GM12873 (cell line): ENCODE data around the gene AP4B1.

Experiments
- TF ChIP-seq, protein P1 (sequence below): IDR thresholded peaks from 2 replicates; pipeline ENCODE4 v1.5.1; 2012; ENCODE audit warnings: low read depth, mild to moderate bottlenecking, moderate library complexity, low read length, control low read depth; ENCODE audit not compliant: insufficient read depth; ENCODE audit errors: missing control alignments

Gene AP4B1

DNA sequence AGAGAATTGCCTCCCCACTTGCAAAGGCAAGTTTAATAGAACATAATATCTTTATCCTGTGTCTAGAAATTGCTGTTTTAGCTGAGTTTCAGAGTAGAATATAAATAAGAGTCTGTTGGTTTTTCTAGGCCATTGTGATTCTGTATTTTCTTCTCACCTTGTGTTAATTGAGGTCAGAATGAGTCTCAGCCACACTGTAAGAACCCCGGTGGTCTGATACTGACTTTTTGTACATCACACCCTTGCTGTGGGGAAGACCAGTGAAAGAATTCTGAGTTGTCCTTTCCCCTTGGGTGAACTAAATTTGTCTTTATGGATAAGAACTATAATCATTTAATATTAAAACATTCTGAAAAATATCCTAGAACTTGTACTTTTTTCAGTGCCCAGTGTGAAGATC is 31.4 kb upstream of the AP4B1 start:
- TF ChIP-seq, protein P1, sequence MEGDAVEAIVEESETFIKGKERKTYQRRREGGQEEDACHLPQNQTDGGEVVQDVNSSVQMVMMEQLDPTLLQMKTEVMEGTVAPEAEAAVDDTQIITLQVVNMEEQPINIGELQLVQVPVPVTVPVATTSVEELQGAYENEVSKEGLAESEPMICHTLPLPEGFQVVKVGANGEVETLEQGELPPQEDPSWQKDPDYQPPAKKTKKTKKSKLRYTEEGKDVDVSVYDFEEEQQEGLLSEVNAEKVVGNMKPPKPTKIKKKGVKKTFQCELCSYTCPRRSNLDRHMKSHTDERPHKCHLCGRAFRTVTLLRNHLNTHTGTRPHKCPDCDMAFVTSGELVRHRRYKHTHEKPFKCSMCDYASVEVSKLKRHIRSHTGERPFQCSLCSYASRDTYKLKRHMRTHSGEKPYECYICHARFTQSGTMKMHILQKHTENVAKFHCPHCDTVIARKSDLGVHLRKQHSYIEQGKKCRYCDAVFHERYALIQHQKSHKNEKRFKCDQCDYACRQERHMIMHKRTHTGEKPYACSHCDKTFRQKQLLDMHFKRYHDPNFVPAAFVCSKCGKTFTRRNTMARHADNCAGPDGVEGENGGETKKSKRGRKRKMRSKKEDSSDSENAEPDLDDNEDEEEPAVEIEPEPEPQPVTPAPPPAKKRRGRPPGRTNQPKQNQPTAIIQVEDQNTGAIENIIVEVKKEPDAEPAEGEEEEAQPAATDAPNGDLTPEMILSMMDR: no peak

DNA sequence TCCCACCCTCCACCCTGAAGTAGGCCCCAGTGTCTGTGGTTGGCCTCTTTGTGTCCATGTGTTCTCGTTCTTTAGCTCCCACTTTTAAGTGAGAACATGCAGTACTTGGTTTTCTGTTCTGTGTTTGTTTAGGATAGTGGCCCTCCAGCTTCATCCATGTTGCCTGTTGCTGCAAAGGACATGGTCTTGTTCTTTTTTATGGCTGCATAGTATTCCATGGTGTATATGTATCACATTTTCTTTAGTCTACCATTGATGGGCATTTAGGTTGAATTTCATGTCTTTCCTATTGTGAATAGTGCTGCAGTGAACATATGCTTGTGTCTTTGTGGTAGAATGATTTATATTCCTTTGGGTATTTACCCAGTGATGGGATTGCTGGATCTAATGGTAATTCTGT is 30.6 kb upstream of the AP4B1 start:
- TF ChIP-seq, protein P1: no peak

DNA sequence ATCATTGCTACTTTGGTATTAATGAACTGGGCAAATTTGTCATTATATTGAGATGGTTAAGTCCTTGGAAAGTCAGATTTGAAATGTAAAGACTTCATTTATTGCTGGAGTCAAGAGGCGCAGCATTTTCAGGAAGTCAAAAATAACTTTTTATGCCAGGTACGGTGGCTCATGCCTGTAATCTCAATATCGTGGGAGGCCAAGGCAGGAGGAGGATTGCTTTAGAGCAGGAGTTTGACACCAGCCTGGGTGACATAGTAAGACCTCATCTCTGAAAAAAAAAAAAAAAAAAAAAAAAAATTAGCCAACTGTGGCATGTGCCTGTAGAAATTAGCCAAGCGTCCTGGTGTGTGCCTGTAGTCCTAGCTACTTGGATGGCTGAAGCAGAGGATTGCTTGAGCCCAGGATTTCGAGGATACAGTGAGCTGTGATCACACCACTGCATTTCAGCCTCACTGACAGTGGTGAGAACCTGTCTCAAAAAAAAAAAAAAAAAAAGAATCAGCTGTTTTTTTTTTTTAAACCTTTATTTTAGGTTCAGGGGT is 30.0 kb upstream of the AP4B1 start:
- TF ChIP-seq, protein P1: no peak

DNA sequence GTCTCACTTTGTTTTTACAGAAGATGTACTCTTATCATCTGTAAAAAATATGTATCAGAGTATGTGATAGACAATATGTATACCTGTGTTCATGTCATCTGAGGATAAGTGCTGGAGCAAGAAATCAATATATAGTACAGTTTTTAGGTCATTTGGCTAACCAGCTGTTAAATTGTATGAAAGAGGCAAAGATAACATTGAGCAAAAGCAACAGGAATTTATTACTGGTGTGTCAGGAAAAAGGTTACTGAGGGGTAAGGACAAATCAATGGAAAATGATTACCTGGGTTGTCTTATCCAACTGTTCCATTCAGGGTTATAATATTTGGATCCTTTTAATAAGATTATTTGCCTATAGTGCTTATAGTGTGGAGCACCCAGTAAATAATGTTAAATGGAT is 29.4 kb upstream of the AP4B1 start:
- TF ChIP-seq, protein P1: no peak

DNA sequence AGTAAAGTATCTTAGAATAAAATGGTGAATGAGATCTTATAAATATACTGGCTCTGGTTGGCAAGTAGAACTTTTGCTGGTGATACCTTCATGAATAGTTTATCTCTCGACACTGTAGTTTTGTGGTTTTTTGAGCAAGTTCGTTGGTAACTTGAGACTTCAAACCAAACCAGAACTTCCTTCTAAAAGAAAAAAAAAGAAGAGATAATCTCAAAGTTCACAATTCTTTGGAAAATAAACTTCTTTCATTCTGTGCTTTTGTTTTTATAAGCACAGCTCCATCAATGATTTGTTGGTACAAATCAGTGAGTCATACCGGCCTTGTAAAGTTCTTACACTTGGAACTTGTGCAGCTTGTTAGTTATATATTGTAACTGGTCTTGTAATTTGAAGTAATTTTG is 26.9 kb upstream of the AP4B1 start:
- TF ChIP-seq, protein P1: no peak

DNA sequence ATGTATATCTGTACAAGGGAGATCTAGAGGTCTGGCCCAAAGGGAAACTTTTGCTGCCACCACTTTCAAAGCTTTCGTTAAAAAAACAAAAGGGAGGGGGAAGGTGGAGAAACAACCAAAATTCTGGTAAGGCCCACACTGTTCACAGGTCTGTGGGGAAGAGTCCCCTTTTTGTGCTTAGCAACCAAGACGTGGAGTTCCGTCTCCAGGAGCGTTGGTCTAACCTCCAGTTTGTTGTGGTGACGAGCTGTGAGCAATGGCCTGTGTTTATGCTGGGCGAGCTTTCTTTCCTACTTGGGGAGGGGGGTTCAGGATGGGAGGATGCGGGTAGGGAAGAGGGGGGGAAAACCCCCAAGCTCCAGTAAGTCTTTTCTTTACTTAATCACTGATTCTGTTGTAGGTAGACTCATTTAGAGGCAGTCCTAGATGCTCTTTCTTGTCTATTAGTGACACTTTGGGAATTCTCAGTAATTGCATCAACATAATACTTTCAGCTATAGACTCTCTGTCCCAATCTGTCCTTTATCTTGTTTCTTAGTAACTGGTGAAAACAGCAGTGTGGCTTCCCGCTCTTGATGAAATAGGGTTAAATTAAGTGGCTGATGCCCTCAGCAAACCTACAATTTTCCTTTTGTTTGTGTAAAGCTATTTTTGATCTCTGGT is 26.0 kb upstream of the AP4B1 start:
- TF ChIP-seq, protein P1: no peak

DNA sequence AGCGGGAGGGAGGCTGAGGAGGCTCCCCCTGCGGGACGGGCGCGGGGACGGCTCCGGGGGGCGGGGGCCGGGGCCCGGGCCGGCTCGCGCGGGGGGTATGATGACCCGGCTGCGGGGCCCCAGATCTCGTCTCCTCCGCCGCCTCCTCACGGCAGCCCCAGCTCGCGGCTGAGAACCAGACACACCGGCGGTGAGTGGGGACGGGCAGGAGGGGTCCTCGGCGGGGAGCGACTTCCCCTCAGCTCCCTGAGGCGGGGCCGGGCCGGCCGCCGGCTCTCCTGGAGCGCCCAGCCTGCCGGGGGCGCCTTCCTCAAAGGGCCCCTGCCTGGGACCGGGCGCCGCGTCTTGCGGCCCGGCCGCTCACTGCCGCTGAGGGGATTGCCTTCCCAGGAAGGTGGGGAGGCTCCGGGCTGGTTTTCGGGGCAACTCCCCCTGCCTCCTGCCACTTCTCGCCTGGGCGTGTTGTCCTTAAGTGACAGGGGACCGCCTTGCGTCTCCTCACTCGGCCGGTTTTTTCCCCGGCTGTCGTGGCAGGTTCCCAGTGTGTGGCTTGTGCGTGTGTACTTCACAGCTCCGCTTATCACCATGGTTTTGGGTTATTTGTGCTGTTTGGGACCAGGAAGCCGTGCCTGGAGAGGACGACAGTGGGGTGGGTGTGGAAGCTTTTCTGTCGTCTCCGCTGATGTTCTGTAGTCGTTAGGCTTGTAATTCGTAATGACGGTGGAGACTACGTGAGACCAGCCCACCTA is 25.3 kb upstream of the AP4B1 start:
- TF ChIP-seq, protein P1: peak; percentile 21
